Memory B cell (primary cell): ENCODE results near the gene SNTB2.

Experiments used
- ATAC-seq: fragments of 150-1000 bp; cut with Tn5 transposase; 2 replicates; pipeline ENCODE4 v1.10.0; 2021; ENCODE audit warnings: low read depth, mild to moderate bottlenecking, moderate library complexity
- DNase-seq, 2 donors: peaks; one replicate each; pipeline ENCODE4 v3.0.0; 2022; ENCODE audit warnings: low spot score in 2 of 2
- H3K27ac Mint-ChIP-seq: one replicate; pipeline ENCODE4 v1.8.0; 2022; ENCODE audit warnings: mild to moderate bottlenecking, moderate library complexity, mixed read lengths
- H3K27me3 Mint-ChIP-seq: one replicate; pipeline ENCODE4 v1.8.0; 2022; ENCODE audit warnings: mixed read lengths
- H3K36me3 Mint-ChIP-seq: one replicate; pipeline ENCODE4 v1.8.0; 2022; ENCODE audit warnings: mild to moderate bottlenecking, mixed read lengths
- H3K4me1 Mint-ChIP-seq: one replicate; pipeline ENCODE4 v1.8.0; 2022; ENCODE audit warnings: mixed read lengths
- H3K4me3 Mint-ChIP-seq: one replicate; pipeline ENCODE4 v1.8.0; 2022; ENCODE audit warnings: mild to moderate bottlenecking, moderate library complexity, mixed read lengths
- H3K9me3 Mint-ChIP-seq: one replicate; pipeline ENCODE4 v1.8.0; 2022; ENCODE audit warnings: mixed read lengths

SNTB2 gene

GRCh38 chr16:69316595-69317034 lies 129.7 kb downstream of the SNTB2 start:
- no peak for DNase-seq
- Mint-ChIP-seq H3K9me3 (no peaks in the 10 kb centered on the region), H3K4me3 (no peak overlapping the region), H3K27ac (peak overlapping the region; percentile 20), H3K4me1 (peaks cover 13% of the 10 kb centered on the region), H3K36me3 (peaks cover 18% of the 10 kb centered on the region), H3K27me3 (no peaks in the 10 kb centered on the region)
- ATAC-seq, result no peak

- Mint-ChIP-seq H3K36me3 (peaks cover 20% of the 10 kb centered on the region), H3K27ac (no peak overlapping the region)
These were observed 131.4 kb downstream of the SNTB2 start for GRCh38 chr16:69318177-69318910.

GRCh38 chr16:69318911-69319289 lies 131.9 kb downstream of the SNTB2 start:
- Mint-ChIP-seq H3K36me3 (peaks cover 18% of the 10 kb centered on the region), H3K4me1 (peaks cover 4% of the 10 kb centered on the region), H3K27ac (no peak overlapping the region), H3K9me3 (no peaks in the 10 kb centered on the region), H3K4me3 (no peak overlapping the region), H3K27me3 (no peaks in the 10 kb centered on the region)
- DNase-seq (no peak), ATAC-seq (no peak)

More at GRCh38 chr16:69318177-69318910, 131.4 kb downstream of the SNTB2 start:
- Mint-ChIP-seq H3K4me3 (no peak overlapping the region), H3K4me1 (peaks cover 8% of the 10 kb centered on the region), H3K27me3 (no peaks in the 10 kb centered on the region), H3K9me3 (no peaks in the 10 kb centered on the region)
- DNase-seq (no peak), ATAC-seq (no peak)

GRCh38 chr16:69319381-69319780 lies 132.4 kb downstream of the SNTB2 start:
- Mint-ChIP-seq H3K4me1 (peaks cover 4% of the 10 kb centered on the region), H3K4me3 (no peak overlapping the region), H3K9me3 (no peaks in the 10 kb centered on the region), H3K27me3 (no peaks in the 10 kb centered on the region), H3K36me3 (peaks cover 18% of the 10 kb centered on the region), H3K27ac (no peak overlapping the region)
- DNase-seq (no peak), ATAC-seq (no peak)

- no peak overlapping the region for H3K27ac Mint-ChIP-seq
- H3K4me1 Mint-ChIP-seq, result peaks cover 7% of the 10 kb centered on the region
- H3K27me3 Mint-ChIP-seq, result no peaks in the 10 kb centered on the region
- DNase-seq (no peak), ATAC-seq (no peak)
- no peak overlapping the region for H3K4me3 Mint-ChIP-seq
- H3K36me3 Mint-ChIP-seq, result peaks cover 18% of the 10 kb centered on the region
- no peaks in the 10 kb centered on the region for H3K9me3 Mint-ChIP-seq
These were observed 133.1 kb downstream of the SNTB2 start for GRCh38 chr16:69319826-69320739.

- Mint-ChIP-seq H3K4me3 (no peak overlapping the region), H3K4me1 (peaks cover 7% of the 10 kb centered on the region), H3K27ac (no peak overlapping the region), H3K9me3 (no peaks in the 10 kb centered on the region), H3K27me3 (no peaks in the 10 kb centered on the region), H3K36me3 (peaks cover 18% of the 10 kb centered on the region)
- ATAC-seq (no peak), DNase-seq (no peak)
These were observed 133.7 kb downstream of the SNTB2 start for GRCh38 chr16:69320740-69321073.

- Mint-ChIP-seq H3K27ac (no peak overlapping the region), H3K36me3 (peaks cover 18% of the 10 kb centered on the region), H3K9me3 (no peaks in the 10 kb centered on the region), H3K4me1 (peaks cover 7% of the 10 kb centered on the region), H3K4me3 (no peak overlapping the region), H3K27me3 (no peaks in the 10 kb centered on the region)
- ATAC-seq (no peak), DNase-seq (no peak)
These were observed 134.1 kb downstream of the SNTB2 start for GRCh38 chr16:69321080-69321479.

GRCh38 chr16:69322343-69322742 lies 135.4 kb downstream of the SNTB2 start:
- ATAC-seq, result no peak
- Mint-ChIP-seq H3K36me3 (peaks cover 15% of the 10 kb centered on the region), H3K4me3 (no peak overlapping the region)

GRCh38 chr16:69323415-69323814 lies 136.5 kb downstream of the SNTB2 start:
- Mint-ChIP-seq H3K4me1 (peaks cover 11% of the 10 kb centered on the region), H3K27me3 (no peaks in the 10 kb centered on the region), H3K27ac (no peak overlapping the region), H3K4me3 (no peak overlapping the region), H3K36me3 (peaks cover 15% of the 10 kb centered on the region), H3K9me3 (no peaks in the 10 kb centered on the region)
- DNase-seq (no peak), ATAC-seq (no peak)

More at GRCh38 chr16:69322343-69322742, 135.4 kb downstream of the SNTB2 start:
- Mint-ChIP-seq H3K27me3 (no peaks in the 10 kb centered on the region), H3K9me3 (no peaks in the 10 kb centered on the region), H3K27ac (no peak overlapping the region), H3K4me1 (peaks cover 9% of the 10 kb centered on the region)
- no peak for DNase-seq

- Mint-ChIP-seq H3K4me3 (no peak overlapping the region), H3K27ac (no peak overlapping the region), H3K4me1 (peaks cover 12% of the 10 kb centered on the region), H3K9me3 (no peaks in the 10 kb centered on the region), H3K27me3 (no peaks in the 10 kb centered on the region), H3K36me3 (peaks cover 15% of the 10 kb centered on the region)
- ATAC-seq, result no peak
- no peak for DNase-seq
These were observed 137.1 kb downstream of the SNTB2 start for GRCh38 chr16:69324013-69324531.

GRCh38 chr16:69324585-69325253 lies 137.8 kb downstream of the SNTB2 start:
- DNase-seq (no peak), ATAC-seq (no peak)
- peaks cover 11% of the 10 kb centered on the region for H3K36me3 Mint-ChIP-seq
- H3K27ac Mint-ChIP-seq, result peak overlapping the region; percentile 20
- no peak overlapping the region for H3K4me3 Mint-ChIP-seq
- no peaks in the 10 kb centered on the region for H3K27me3 Mint-ChIP-seq
- no peaks in the 10 kb centered on the region for H3K9me3 Mint-ChIP-seq
- H3K4me1 Mint-ChIP-seq, result peaks cover 17% of the 10 kb centered on the region

GRCh38 chr16:69325784-69326171 lies 138.8 kb downstream of the SNTB2 start:
- H3K4me3 Mint-ChIP-seq, result no peak overlapping the region
- H3K27me3 Mint-ChIP-seq, result no peaks in the 10 kb centered on the region
- H3K27ac Mint-ChIP-seq, result no peak overlapping the region
- ATAC-seq, result no peak
- H3K4me1 Mint-ChIP-seq, result peaks cover 17% of the 10 kb centered on the region
- no peaks in the 10 kb centered on the region for H3K9me3 Mint-ChIP-seq
- H3K36me3 Mint-ChIP-seq, result peaks cover 10% of the 10 kb centered on the region
- DNase-seq, result no peak

GRCh38 chr16:69326172-69326873 lies 139.4 kb downstream of the SNTB2 start:
- no peak for ATAC-seq
- H3K9me3 Mint-ChIP-seq, result no peaks in the 10 kb centered on the region
- no peak for DNase-seq
- no peaks in the 10 kb centered on the region for H3K27me3 Mint-ChIP-seq
- peaks cover 7% of the 10 kb centered on the region for H3K36me3 Mint-ChIP-seq
- peak overlapping the region; percentile 53 for H3K27ac Mint-ChIP-seq
- no peak overlapping the region for H3K4me3 Mint-ChIP-seq
- peaks cover 17% of the 10 kb centered on the region for H3K4me1 Mint-ChIP-seq
